NCI-H748 (cell line): ENCODE results near the gene PIWIL1.

ENCODE experiments used
- DNase-seq: peaks from one replicate; lab custom pipeline; 2025; ENCODE audit not compliant: unreplicated experiment; lab: John Stamatoyannopoulos, UW

The PIWIL1 gene

DNA sequence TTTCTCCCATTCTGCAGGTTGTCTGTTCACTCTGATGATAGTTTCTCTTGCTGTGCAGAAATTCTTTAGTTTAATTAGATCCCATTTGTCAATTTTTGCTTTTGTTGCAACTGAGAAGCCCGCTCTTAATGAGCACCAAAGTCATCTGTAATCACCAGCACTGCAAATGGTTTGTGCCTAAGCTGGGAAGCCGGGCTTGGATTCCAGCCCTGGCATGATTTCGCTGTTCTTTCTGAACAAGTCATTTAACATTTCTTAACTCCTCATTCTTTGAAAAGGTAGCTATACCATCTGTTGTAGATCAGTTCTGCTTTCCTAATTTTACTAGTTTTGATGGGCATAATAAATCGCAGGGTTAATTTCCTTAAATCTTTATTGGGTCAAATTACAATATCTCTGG is 32.1 kb downstream of the PIWIL1 start:
- DNase-seq: no peak

DNA sequence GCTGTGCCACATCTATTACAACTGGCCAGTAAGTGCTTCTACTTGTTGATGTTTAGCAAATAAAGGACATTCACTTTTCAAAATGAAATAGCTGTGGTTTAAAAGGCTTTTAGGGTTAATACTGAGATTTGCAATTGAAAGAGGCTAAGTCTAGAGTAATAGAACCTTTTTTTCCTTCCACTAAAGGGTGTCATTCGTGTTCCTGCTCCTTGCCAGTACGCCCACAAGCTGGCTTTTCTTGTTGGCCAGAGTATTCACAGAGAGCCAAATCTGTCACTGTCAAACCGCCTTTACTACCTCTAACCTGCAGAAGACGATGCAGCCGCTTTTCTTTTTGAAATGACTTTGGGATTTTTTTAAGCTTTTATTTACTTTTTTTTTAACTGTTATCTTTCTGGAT is 33.6 kb downstream of the PIWIL1 start:
- no peak for DNase-seq

DNA sequence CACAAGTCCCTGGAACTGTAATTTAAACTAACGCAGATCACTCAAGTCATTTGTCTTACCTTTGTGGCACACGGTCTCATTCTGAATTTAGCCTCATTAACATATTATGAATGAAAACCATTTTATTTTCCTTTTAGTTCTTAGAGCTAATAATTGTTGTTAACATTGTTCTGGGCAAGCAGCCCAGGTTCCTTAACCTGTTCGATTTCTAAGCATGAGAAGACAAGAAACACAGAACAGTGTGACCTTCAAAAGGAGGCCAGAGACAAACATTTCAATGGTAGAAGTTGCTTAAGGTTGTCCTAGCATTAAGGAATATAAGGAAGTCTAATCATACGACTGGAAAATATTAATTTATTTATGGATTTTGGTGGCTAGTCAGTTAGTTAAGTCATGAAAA is 35.2 kb downstream of the PIWIL1 start:
- DNase-seq: no peak

DNA sequence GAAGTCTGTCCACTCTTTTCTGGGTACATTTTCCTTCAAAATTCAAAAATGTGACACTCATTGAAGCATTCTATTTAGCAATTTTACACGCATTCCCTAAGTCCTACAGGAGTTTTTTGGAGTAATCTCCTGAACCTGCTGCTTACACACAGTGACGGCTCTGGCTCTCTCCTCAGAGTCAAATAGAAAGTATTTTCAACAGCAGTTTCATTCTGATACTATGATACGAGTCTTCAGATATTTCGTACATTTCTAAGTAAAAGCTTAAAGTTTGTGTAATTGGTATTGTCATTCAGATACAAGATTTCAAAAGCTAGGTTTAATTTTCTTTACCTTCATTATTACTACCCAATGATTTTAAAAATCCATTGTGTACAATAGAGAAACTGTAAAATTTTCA is 36.4 kb downstream of the PIWIL1 start:
- DNase-seq: no peak

DNA sequence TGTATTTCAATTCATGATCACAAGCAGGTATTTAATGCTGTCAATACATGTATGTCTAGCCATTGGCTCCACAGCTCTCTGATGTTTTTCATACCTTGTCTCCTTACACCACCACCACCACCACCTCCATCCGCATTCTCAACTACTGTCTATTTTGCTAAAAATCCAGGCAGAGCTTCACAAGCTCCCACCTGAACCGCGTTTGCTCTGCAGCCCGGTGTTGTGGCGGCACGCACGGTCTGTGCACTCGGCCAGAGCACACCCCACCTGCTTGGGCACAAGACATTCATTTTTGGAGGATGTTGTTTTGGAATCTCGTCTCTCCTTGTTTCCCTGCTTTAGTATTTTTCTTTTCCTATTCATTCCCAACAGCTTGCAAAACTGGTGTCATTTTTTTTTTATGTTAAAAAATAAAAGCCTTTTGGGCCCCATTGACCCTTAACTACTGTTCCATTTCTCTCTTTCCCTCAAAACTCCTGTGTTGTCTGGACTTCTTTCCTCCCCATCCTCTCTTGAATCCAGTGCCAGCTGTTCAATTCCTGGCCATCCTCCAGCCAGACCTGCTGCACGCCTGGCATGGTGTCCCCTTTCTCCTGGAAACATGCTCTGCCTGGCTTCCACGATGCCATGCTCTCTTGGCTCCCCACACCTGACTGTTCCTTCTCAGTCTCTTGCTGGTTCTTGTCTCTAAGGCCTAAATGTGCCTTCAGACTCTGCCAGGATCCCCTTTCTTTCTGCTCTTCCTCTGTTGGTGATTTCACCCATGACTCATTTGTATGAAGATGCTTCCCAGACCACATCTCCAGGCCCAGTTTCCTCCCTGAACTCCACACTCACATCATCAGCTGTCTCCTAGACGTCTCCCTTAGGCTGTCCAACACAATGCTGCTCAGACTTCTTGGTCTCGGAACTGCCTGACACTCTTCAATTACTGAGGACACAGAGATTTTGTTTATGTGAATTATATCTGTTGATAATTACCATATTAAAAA is 37.9 kb downstream of the PIWIL1 start:
- DNase-seq: no peak

DNA sequence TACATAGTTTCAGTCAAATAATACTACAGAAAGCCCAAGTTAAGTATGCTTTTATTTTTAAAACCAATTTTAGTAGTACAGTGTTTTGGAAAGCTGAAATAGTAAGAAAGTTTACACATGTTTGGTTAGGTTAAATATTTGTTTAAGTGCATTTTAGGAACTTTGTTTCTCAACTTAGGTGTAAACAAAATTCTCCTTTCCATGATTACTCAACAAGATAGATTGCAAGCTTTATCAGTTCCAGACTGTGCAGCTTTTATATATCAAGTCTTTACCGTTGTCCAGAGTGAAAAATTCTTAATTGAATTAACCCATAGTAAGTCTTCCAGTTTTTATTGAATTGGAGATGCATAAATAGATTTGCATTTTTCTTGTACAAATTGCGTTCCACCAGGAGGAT is 45.1 kb downstream of the PIWIL1 start:
- DNase-seq: no peak

DNA sequence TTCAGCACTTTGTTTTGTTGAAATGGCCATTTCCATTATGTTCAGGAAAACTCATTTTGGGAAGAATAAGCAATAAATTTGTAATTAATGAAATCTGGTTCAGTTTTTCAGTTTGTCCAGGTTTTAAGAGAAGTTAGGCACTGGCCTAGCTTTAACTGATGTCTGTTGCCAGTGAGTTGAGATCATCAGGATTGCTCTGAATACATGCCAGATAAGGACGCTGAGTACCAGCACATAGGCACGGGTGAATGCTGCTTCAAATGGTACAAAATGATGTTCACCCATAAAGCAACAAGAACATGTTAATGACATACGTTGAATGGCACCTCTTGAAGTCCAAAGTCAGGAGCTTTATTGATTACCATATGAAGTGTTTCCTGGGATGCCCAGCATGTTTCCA is 46.5 kb downstream of the PIWIL1 start:
- DNase-seq: no peak

DNA sequence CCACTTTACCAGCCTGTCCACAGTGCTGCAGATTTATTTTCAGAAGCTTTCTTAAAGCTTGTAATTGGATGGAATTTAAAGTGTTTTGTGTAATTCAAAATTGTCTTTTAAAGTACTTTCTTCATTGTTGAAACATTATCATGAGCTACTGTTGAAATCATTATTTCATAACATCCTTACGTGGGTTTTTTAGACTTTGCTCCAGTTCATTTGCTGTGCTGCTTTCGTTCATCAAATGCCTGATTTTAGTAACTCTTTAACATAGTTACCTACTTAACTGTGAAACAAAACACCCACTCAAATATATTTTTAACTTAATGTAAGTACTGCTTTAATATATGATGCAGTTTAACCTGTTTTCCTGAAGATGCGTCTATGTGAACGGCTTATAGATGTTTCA is 47.5 kb downstream of the PIWIL1 start:
- DNase-seq: no peak

DNA sequence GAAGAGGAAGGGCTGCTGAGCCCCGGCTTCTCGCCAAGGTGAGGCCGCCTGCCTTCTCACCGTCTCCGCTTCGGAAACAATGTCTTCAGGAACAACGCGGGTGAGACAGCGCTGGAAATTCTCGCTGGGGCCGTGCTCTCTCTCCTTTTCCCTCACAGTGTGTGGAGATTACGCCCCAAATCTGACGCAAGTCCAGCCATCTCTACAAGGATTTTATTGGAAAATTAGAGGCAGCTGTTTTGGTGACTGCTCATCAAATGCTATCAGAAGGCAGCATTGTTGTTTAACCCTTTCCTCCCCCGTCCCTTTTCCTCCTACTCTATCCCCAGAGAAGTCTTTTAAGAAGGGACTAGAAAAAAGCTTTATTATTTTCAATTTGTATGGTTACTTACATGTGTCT is 53.5 kb downstream of the PIWIL1 start:
- no peak for DNase-seq

DNA sequence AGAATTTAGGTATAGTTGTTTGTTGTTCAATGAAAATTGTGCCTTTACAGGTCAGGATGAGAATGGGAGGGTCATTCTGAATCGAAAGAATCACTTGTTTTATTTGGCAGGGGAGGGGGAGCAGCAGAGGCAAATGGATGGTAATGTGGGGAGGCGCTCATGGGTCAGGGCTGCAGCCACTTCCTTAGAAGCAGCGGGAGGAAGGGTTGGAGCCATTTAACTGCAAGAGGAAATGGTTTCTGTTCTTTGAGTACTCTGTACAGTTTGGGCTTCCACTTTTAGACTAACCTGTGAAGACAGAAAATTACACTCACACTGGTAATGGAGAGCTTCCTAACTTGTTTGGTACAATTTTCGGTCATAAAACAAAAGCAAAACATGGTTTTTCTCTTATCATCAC is 57.2 kb downstream of the PIWIL1 start:
- DNase-seq: no peak

DNA sequence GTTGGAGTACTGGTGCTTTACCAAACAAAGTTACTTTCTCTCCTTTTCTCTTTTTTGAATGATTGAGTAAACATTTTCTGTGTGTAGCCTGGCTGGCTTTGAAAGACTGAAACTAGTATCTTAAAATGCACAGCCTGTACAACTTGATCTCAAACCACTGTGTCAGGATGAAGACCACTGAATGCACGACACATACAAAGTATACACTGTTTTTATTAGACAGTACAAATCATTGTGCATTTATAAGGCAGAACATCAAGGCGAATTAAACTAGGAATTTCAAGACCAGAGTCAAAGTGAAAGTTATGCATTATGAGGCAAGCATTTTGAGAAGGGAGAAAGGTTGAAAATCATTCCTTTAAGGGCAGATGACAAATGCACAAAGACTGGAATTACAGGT is 59.0 kb downstream of the PIWIL1 start:
- DNase-seq: no peak

DNA sequence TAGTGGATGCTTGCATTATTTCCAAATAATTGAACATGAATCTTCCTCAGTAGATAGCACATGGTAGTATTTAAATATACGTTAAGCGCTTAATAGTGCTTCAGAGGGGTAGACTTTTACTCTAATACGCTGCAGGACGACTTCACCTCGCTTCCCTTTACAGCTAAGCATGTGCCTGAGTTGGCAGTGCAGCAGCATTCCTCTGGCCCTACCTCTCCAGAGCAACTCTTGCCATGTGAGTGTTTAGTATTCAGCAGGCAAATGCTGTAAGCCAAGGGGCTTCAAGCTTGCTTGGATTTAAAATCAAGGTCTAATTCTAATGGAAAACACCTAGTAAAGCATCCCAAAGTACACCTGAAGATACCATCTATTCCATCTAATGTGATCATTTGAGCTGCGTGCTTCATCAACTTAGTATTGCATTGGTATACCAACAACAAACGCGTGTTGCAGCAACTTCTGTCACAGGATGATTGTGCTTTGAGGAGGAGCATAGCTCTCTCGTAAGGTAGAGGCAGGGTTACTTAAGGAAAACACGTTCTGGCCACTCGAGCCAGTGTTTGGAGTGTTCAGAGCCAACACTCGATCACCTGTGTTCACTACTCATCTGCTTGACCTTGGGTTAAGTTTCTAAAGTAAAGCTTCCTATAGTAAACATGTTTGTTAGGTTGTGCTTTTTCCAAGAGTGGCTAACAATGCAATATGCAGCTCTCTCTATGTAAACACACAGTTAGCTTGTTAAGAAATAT is 60.6 kb downstream of the PIWIL1 start:
- no peak for DNase-seq

DNA sequence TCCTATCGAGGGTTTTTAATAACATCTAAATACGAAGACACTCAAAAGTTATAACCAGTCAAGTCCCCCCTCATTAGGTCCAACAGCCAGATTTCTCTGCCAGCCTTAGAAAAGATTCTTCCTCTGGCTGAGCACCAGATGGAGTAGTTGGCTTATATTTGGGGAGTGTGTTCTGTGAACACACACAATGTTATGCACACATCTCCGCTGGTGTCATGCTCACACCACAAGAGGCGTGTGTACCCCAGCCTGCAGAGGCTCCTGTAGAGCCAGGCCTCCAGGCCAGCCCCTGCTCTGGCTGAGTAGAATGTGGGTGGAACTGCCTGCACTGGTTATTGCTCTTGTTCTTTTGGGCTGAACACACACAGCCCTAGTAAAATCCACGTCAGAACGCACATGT is 64.0 kb downstream of the PIWIL1 start:
- peak; percentile 51 for DNase-seq

DNA sequence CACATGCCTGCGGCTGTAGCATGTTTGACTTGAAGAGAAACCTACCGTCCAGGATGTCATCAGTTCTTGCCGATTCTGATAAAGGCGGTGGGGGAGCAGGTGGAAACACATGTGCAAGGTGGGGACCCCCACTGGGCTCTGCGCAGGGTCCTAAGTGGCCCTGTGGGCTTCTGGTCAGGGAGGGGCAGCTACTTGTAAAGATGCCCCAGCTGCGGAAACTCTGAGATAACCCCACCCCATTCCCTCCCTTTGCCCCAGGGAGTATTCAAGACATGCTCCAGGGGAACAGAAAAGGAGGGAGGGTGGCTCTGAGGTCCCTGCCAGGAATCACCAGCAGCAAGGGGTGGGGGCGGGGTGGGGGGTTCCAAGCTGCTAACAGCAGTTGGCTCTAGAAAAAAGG is 67.6 kb downstream of the PIWIL1 start:
- DNase-seq: no peak

DNA sequence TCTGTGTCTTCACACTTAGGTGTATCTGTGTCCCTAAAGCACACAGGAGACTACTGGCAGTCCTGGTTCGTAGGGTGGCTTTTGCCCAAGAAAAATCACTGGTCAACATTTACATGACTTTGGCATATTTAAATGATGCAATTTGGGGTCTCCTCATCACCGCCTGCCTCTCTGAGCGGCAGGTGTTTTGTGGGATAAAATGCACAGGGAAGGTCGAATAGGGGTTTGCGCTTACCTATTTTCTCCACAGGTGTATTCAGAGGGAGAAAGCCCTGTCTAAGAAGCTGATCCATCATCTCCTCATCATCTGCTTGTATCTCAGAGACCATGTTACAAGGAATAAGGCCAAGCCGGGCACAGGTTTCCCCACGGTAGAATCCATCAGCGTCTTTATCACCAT is 74.7 kb downstream of the PIWIL1 start:
- DNase-seq: no peak

DNA sequence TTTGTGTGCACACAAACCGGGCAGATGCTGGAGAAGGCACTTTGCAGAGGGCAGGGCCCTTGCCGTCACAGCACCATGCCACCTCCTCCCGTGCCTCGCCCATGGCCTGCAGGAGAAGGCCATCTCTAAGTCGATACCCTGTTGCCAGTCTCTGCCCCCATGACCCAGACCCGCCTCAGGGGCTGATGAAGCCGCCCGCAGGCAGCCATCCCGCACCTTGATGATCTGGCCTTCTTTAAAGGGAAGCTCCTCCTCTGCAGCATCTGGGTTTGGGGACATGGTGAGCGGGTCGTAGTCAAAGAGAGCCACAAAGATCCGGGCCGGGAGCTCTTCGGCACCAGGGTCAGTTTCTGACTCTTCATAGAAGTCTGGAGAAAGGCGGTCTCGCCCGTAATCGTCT is 76.2 kb downstream of the PIWIL1 start:
- DNase-seq: no peak

DNA sequence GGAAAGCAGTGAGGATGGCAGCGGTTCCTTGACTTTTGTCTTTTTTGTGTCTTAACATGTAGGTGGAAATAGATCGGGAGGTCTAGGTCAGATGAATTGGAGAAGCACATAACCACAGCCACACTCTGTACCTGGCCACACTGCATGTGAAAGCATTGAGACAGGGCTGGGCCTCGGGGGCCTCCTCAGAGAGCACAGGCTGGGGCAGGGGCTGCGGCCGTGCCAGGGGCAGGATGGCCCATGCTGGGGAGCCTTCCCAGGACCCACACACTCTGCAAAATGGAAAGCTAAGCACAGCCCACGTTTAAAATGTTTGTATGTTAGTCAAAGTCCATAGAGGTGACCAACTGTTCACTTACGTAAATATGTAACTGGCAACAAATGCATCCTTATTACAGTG is 76.7 kb downstream of the PIWIL1 start:
- no peak for DNase-seq

DNA sequence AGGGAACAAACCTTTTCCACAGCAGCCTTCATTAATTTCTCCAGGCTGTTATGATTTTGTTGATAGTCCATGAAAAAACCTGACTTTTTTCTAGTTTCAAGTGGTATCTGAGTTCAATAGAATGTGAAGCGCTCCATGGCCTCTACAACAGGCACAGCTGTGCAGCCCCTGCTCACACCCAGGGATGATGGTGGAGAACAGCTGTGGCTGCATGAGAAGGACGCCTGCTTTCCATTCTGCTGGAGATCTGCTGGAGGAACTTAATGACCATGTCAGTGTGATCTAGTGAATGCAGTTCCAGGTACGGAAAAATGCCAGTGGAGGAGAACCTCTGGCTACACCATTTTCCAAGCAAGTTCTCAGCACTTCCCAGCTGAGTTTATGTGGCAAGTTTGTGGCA is 80.6 kb downstream of the PIWIL1 start:
- DNase-seq: no peak

DNA sequence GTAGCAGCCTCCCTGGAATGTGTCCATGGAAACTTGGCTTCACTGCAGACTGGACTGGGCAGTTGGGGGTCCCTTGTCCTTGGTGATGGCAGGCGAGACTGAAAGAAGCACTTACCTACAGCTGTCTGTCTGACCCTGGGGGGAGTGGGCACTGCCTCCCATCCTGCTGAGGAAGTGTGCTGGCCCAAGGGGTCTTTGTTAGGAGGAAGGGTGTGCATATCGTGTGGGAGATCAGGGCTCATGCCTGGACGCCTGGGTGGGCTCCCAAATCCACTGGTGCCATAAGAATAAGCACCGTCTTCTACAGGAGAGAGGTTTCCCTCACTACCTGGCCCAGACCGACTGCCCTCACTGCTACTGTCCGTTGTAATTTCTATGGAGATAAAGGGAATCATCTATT is 81.4 kb downstream of the PIWIL1 start:
- DNase-seq: no peak

DNA sequence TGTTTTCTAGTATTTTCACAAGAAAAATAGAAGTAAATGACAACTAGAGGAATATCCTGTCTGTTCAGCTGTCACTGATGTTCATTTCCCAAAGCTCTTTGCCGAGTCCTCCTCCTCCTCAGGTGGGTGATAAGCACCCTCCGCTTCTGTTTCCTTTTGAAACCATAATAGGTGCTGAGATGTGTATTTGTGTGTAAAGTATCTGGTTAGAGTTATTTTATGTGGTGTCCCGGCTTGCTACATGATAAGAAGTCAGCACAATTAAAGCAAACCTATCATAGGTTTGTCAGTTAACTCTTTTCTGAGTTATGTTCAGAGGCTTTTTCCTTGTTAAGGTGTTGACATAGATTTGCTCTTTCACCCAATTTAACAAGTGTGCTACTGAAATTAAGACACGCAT is 82.4 kb downstream of the PIWIL1 start:
- DNase-seq: no peak

DNA sequence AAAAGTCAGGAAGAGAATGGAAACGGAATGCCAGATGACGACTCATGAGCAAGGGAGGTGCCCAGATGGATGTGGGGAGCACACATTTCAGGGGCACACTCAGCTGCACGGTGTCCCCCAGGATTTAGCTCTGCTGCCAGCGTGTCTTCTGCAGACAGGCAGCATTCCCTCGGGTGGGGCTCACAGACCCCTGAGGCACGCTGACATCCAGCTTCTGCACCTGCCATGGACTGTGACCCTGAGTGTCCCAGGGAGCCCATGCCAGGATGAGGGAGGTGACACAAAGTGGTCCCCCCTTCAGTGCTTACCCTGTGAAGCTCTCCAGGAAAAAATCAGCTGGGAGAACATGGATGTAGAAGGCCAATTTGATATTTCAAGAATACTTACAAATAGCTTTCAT is 84.2 kb downstream of the PIWIL1 start:
- no peak for DNase-seq
